OCI-LY1 (cell line): Measurements from ENCODE around the gene CPVL.

Source experiments
- EZH2 ChIP-seq: fragments of 200-600 bp; sonication (generic), shearing (Covaris generic); IDR thresholded peaks from 2 replicates; pipeline ENCODE4 v1.8.0; 2017; ENCODE audit warnings: borderline replicate concordance, mixed run types, mild to moderate bottlenecking, antibody characterized with exemption, low read length, moderate library complexity, mixed read lengths
- TF ChIP-seq, protein P1 (sequence below): fragments of 200-600 bp; sonication (generic), shearing (Covaris generic); IDR thresholded peaks from 2 replicates; pipeline ENCODE4 v1.5.1; 2017; ENCODE audit warnings: mild to moderate bottlenecking, antibody characterized with exemption, low read length, moderate library complexity, mixed read lengths

DNA sequence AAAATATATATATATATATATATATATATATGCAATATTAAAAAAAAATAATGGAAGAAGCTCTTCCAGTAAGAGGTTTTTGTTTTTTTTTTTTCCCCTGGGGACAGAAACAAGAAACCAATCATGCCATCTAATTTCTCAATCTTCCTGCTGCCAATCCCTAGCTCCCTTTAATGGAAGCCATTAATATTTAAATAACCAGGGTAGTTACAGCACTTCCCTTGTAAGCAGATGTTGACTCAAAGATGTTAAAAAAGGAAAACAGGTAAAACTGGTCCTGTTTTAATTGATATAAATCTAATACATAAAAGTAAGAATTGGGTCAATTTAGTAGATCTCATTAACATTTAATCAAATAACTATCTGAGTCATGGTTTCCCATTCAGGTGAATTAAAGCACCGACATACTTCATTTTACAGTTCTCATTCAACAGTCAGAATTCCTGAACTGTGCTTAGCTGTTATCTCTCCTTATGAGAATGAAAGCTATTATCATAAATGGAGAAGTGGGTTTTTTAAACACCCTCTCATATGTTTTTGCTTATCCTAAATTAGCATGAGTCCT lies 22.6 kb downstream of the CPVL start:
- TF ChIP-seq, protein P1, sequence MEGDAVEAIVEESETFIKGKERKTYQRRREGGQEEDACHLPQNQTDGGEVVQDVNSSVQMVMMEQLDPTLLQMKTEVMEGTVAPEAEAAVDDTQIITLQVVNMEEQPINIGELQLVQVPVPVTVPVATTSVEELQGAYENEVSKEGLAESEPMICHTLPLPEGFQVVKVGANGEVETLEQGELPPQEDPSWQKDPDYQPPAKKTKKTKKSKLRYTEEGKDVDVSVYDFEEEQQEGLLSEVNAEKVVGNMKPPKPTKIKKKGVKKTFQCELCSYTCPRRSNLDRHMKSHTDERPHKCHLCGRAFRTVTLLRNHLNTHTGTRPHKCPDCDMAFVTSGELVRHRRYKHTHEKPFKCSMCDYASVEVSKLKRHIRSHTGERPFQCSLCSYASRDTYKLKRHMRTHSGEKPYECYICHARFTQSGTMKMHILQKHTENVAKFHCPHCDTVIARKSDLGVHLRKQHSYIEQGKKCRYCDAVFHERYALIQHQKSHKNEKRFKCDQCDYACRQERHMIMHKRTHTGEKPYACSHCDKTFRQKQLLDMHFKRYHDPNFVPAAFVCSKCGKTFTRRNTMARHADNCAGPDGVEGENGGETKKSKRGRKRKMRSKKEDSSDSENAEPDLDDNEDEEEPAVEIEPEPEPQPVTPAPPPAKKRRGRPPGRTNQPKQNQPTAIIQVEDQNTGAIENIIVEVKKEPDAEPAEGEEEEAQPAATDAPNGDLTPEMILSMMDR: no peak
- TF ChIP-seq EZH2: no peak
